Left colon (tissue), 2 donors: ENCODE data around the gene DNAH17. TPM values are rescaled to one million over a fixed set of nuclear protein-coding genes. Genes with fewer than 3 reads are reported as not detected.

Experiments
- ATAC-seq: fragments of 200-7000 bp; cut with Tn5 transposase; one replicate; pipeline ENCODE4 v1.9.1; 2020; ENCODE audit warnings: mild to moderate bottlenecking, moderate library complexity
- DNase-seq, 2 donors: peaks; one replicate each; pipeline ENCODE4 v3.0.0-alpha.2; 2020
- intact Hi-C, 2 donors: fragments of 100-400 bp; cut with DNase I in 1 of 2; cut with micrococcal nuclease in 1 of 2; formaldehyde crosslinking; loops; one replicate each; pipeline versions ENCODE4 v1.11.2 to v1.14.0; 2022; cut with DNase I, micrococcal nuclease
- total RNA-seq, 2 donors: library from RNA; stranded (reverse); fragmentation: NEBNext Ultra II Directional; extraction: Animal tissue kit (Norgen Biotek cat#: 25700); gene quantifications; one replicate each; pipeline ENCODE4 v1.2.1, GENCODE V29; 2021
- donor health status: DM: no; HTN: no; CAD: no.
- donor health status: DM: yes; HTN: yes; CAD: no.

DNAH17 gene
- total RNA-seq, 2 donors from 2014 or later: not detected

GRCh38 chr17:78378225-78379130 lies 198.7 kb downstream of the DNAH17 start, which contains the start of gene PGS1:
PGS1 (plus strand) TSS chr17:78378649; CDS start chr17:78378666, 17 bp downstream.
- intact Hi-C loops: no loop called here
- DNase-seq (peak; percentile 72 to 89), ATAC-seq (peak; percentile 88)

GRCh38 chr17:78377858-78378224 lies 199.4 kb downstream of the DNAH17 start:
- intact Hi-C loops: no loop called here
- DNase-seq (no peak), ATAC-seq (peak; percentile 17)

GRCh38 chr17:78376161-78376560 lies 201.0 kb downstream of the DNAH17 start:
- ATAC-seq: no peak

GRCh38 chr17:78375401-78376151 lies 201.6 kb downstream of the DNAH17 start:
- peak in 1 of 2 donors; percentile 65 for DNase-seq
- intact Hi-C loops: no loop called here
- no peak for ATAC-seq

More at GRCh38 chr17:78376161-78376560, 201.0 kb downstream of the DNAH17 start:
- intact Hi-C loops: no loop called here
- no peak for DNase-seq

- intact Hi-C loops: no loop called here
- no peak for DNase-seq
- ATAC-seq: no peak
These were observed 202.4 kb downstream of the DNAH17 start for GRCh38 chr17:78374631-78375274.

- intact Hi-C loops: no loop called here
- DNase-seq: no peak
These were observed 203.0 kb downstream of the DNAH17 start for GRCh38 chr17:78374189-78374588.

More at GRCh38 chr17:78374189-78374588, 203.0 kb downstream of the DNAH17 start:
- no peak for ATAC-seq

Other genes starting within 250 kb of the DNAH17 start
- 10 to 100 TPM; 11.6 to 33.1 TPM for gene SOCS3, start 217.3 kb downstream of the DNAH17 start, total RNA-seq
- gene PGS1, start 198.7 kb downstream of the DNAH17 start, total RNA-seq: 10 to 100 TPM; 37.6 to 44.5 TPM
- 10 to 100 TPM; 70.6 to 79.0 TPM for gene CYTH1, start 204.9 kb upstream of the DNAH17 start, total RNA-seq